RWPE1 (cell line): ENCODE data around the gene NKIRAS2.

Experiments
- CTCF ChIA-PET: fragments of 350-600 bp; sonication (Branson Sonifier 250); formaldehyde crosslinking; extraction: SDS; loops from one replicate; lab custom pipeline; 2021; lab: Yijun Ruan, JAX
- POLR2A ChIA-PET: fragments of 400-600 bp; formaldehyde crosslinking; extraction: SDS; loops from one replicate; lab custom pipeline; 2020; ENCODE audit warnings: antibody characterized with exemption; ENCODE audit not compliant: low non-redundant PET; lab: Yijun Ruan, JAX
- DNase-seq: peaks from one replicate; pipeline ENCODE4 v3.0.0; 2012; ENCODE audit warnings: low spot score
- H3K27ac ChIP-seq: fragments of 450-650 bp; 2 replicates; pipeline ENCODE4 v1.5.1; 2017
- CTCF ChIP-seq: fragments of 450-650 bp; conservative IDR thresholded peaks from 2 replicates; pipeline ENCODE4 v1.5.1; 2017; ENCODE audit warnings: low read depth, mild to moderate bottlenecking

Gene NKIRAS2

GRCh38 chr17:41982026-41982760, 37.7 kb upstream of the NKIRAS2 start:
- no peak for TF ChIP-seq CTCF
- CTCF ChIA-PET = interaction anchor here (0.5 to 1.1 kb wide), 3 partner anchors 19 to 178 kb away, joined by 4 to 5 read pairs (median 4); no protein-coding TSS in a partner anchor
- H3K27ac ChIP-seq = no peak overlapping the region; the same call in 1 of the 2 replicates
- POLR2A ChIA-PET = interaction anchor here (0.6 kb wide), 1 partner anchor 16 kb away, joined by 4 read pairs; no protein-coding TSS in a partner anchor
- DNase-seq = no peak

- ChIA-PET CTCF (interaction anchor here (0.8 kb wide), 1 partner anchor 21 kb away, joined by 5 read pairs; no protein-coding TSS in a partner anchor), POLR2A (no interaction called here)
Measured at GRCh38 chr17:41984454-41984853, 35.4 kb upstream of the NKIRAS2 start.

DNA sequence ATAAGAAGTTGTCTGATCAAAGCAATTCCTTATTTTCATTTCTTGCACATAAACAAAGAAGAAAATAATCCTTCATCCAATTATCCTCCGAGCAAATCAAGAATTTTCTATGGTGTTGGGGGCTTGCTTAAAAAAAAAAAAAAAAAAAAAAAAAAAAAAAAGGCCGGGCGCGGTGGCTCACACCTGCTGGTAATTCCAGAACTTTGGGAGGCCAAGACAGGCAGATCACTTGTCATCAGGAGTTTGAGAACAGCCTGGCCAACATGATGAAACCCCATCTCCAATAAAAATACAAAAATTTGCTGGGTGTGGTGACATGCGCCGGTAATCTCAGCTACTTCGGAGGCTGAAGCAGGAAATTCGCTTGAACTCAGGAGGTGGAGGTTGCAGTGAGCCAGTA, 34.0 kb upstream of the NKIRAS2 start:
- POLR2A ChIA-PET = interaction anchor here (0.6 kb wide), 1 partner anchor 613 kb away, joined by 3 read pairs; no protein-coding TSS in a partner anchor

More at GRCh38 chr17:41984454-41984853, 35.4 kb upstream of the NKIRAS2 start:
- no peak overlapping the region for H3K27ac ChIP-seq
- DNase-seq = no peak
- no peak for TF ChIP-seq CTCF

GRCh38 chr17:41986634-41987033, 33.3 kb upstream of the NKIRAS2 start:
- no peak for TF ChIP-seq CTCF
- ChIA-PET CTCF (interaction anchor here (0.7 kb wide), 1 partner anchor 38 kb away, joined by 4 read pairs; no protein-coding TSS in a partner anchor), POLR2A (interaction anchor here (0.5 kb wide), 1 partner anchor 23 kb away, joined by 4 read pairs; no protein-coding TSS in a partner anchor)
- DNase-seq = no peak
- H3K27ac ChIP-seq = no peak overlapping the region

More for the DNA sequence above, 34.0 kb upstream of the NKIRAS2 start:
- no peak for TF ChIP-seq CTCF
- CTCF ChIA-PET = interaction anchor here (0.6 to 0.9 kb wide), 3 partner anchors 9 to 290 kb away, joined by 3 to 4 read pairs (median 3); partner anchors contain the start of gene NKIRAS2
- DNase-seq = no peak
- H3K27ac ChIP-seq = no peak overlapping the region

DNA sequence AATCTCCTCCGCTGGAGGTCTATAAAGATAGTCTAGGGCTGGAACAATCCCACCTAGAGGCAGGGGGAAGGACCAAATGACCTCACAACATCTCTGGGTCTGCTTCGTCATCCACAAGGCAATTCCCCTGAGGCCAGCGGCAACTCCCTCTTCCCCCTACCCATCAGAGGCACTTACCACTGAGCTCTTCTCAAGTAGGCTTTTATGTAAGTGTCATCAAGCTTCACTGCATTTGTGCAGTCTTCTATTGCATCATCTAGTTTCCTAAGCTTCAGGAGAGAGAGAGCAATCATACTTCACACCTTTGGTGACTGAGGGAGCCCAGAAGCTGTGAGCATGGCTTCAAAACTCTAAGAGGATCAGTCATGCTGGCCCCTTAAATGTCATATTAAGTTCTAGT, 32.2 kb upstream of the NKIRAS2 start:
- CTCF ChIA-PET = no interaction called here
- no peak overlapping the region for H3K27ac ChIP-seq

More for the DNA sequence above, 32.2 kb upstream of the NKIRAS2 start:
- TF ChIP-seq CTCF = no peak
- no peak for DNase-seq
- POLR2A ChIA-PET = no interaction called here
